Keratinocyte (primary cell): Measurements from ENCODE around the gene SARNP. TPM values are rescaled to one million over a fixed set of nuclear protein-coding genes. Genes with fewer than 3 reads are reported as not detected.
"Not testable (repeated sequence)": the region's sequence is repeated elsewhere in the genome, so short reads cannot be mapped to it uniquely, and the experiment has no call there.

ENCODE experiments used
- DNase-seq: peaks from one replicate; pipeline ENCODE4 v3.0.0-alpha.2; 2011; ENCODE audit warnings: low read depth, missing footprints, low spot score
- FAIRE-seq: peaks from 2 replicates; lab custom pipeline; 2011; peaks lifted over from hg19 to GRCh38; lab: Jason Lieb, UNC
- H2AFZ ChIP-seq: 2 replicates; pipeline ENCODE4 v1.6.0; 2012; ENCODE audit warnings: low read length, control low read depth, inconsistent platforms; ENCODE audit not compliant: control insufficient read depth
- H3K27ac ChIP-seq: 2 replicates; pipeline ENCODE4 v1.5.1; 2011; ENCODE audit warnings: low read length; ENCODE audit not compliant: control insufficient read depth, insufficient read depth
- H3K27me3 ChIP-seq: 3 replicates; pipeline ENCODE4 v1.6.0; 2011; ENCODE audit warnings: low read length; ENCODE audit not compliant: control insufficient read depth, insufficient read depth; ENCODE audit errors: extremely low read depth
- H3K36me3 ChIP-seq, 2 experiments: 2 replicates in 1 of 2; 3 replicates in 1 of 2; pipeline ENCODE4 v1.5.1; 2011; ENCODE audit warnings: low read length in 2 of 2, mild to moderate bottlenecking in 1 of 2; ENCODE audit not compliant: control insufficient read depth in 2 of 2, insufficient read depth in 2 of 2; ENCODE audit errors: extremely low read depth in 1 of 2
- H3K4me1 ChIP-seq: 3 replicates; pipeline ENCODE4 v1.5.1; 2011; ENCODE audit warnings: low read length; ENCODE audit not compliant: control insufficient read depth, insufficient read depth; ENCODE audit errors: extremely low read depth
- H3K4me2 ChIP-seq: 3 replicates; pipeline ENCODE4 v1.6.0; 2011; ENCODE audit warnings: low read depth, low read length; ENCODE audit not compliant: control insufficient read depth, insufficient read depth; ENCODE audit errors: extremely low read depth
- H3K4me3 ChIP-seq, 3 experiments: fragments of 200-600 bp in 1 of 3; sonication (generic) in 1 of 3; 2 replicates in 2 of 3; 3 replicates in 1 of 3; pipeline ENCODE4 v1.5.1; 2011 to 2016; ENCODE audit warnings: low read length in 3 of 3, mild to moderate bottlenecking in 3 of 3, control low read depth in 2 of 3, inconsistent platforms in 1 of 3, low read depth in 1 of 3, mixed read lengths in 1 of 3, mixed run types in 1 of 3, moderate library complexity in 1 of 3; ENCODE audit not compliant: control insufficient read depth in 2 of 3, insufficient read depth in 2 of 3; ENCODE audit errors: extremely low read depth in 1 of 3
- H3K79me2 ChIP-seq: 2 replicates; pipeline ENCODE4 v1.6.0; 2012; ENCODE audit warnings: low read length; ENCODE audit not compliant: control insufficient read depth, insufficient read depth
- H3K9ac ChIP-seq: 3 replicates; pipeline ENCODE4 v1.6.0; 2011; ENCODE audit warnings: low read length; ENCODE audit not compliant: control insufficient read depth, insufficient read depth; ENCODE audit errors: extremely low read depth
- H3K9me1 ChIP-seq: 3 replicates; pipeline ENCODE4 v1.6.0; 2011; ENCODE audit warnings: low read length; ENCODE audit not compliant: control insufficient read depth, insufficient read depth; ENCODE audit errors: extremely low read depth
- H3K9me3 ChIP-seq: 2 replicates; pipeline ENCODE4 v1.5.1; 2012; ENCODE audit warnings: low read depth, low read length; ENCODE audit not compliant: control insufficient read depth
- H4K20me1 ChIP-seq: 3 replicates; pipeline ENCODE4 v1.6.0; 2011; ENCODE audit warnings: low read length; ENCODE audit not compliant: control insufficient read depth, insufficient read depth; ENCODE audit errors: extremely low read depth
- EZH2 ChIP-seq: IDR thresholded peaks from one replicate; pipeline ENCODE4 v1.6.1; 2012; ENCODE audit warnings: inconsistent platforms, mild to moderate bottlenecking, low read length, moderate library complexity
- dilution Hi-C: fragments of 300-500 bp; cut with MboI; formaldehyde crosslinking; loops from one replicate; pipeline ENCODE4 v1.7.0; 2020; ENCODE audit warnings: low sequenced_read_pairs; ENCODE audit not compliant: extremely low pct_ligation_motif_present
- polyA plus RNA-seq, 5 experiments: library from polyadenylated mRNA; depleted of rRNA in 3 of 5; stranded (reverse) in 3 of 5; stranded (forward) in 1 of 5; unstranded in 1 of 5; fragments of >200 nt; gene quantifications; 1 replicate in 1 of 5; 2 replicates in 3 of 5; 3 replicates in 1 of 5; pipeline versions ENCODE4 v1.2.1 to v1.2.3, GENCODE V29; 2011 to 2012; ENCODE audit warnings: missing spikeins in 2 of 5, low read depth in 1 of 5, low replicate concordance in 1 of 5
- TF ChIP-seq, protein P1 (sequence below), 3 experiments: IDR thresholded peaks in 1 of 3; conservative IDR thresholded peaks in 1 of 3; optimal IDR thresholded peaks in 1 of 3; 2 replicates in 2 of 3; 3 replicates in 1 of 3; pipeline versions ENCODE3 to v1.5.1; 2011; ENCODE audit warnings: low read length in 3 of 3, mild to moderate bottlenecking in 3 of 3, moderate library complexity in 2 of 3, control low read depth in 1 of 3, inconsistent platforms in 1 of 3; ENCODE audit not compliant: insufficient read depth in 2 of 3; ENCODE audit errors: extremely low read depth in 1 of 3

The SARNP gene
- polyA plus RNA-seq, 1 donor (not counting 4 experiments of a cell fraction or from before 2014, with no cell fraction given) = 168 TPM

DNA sequence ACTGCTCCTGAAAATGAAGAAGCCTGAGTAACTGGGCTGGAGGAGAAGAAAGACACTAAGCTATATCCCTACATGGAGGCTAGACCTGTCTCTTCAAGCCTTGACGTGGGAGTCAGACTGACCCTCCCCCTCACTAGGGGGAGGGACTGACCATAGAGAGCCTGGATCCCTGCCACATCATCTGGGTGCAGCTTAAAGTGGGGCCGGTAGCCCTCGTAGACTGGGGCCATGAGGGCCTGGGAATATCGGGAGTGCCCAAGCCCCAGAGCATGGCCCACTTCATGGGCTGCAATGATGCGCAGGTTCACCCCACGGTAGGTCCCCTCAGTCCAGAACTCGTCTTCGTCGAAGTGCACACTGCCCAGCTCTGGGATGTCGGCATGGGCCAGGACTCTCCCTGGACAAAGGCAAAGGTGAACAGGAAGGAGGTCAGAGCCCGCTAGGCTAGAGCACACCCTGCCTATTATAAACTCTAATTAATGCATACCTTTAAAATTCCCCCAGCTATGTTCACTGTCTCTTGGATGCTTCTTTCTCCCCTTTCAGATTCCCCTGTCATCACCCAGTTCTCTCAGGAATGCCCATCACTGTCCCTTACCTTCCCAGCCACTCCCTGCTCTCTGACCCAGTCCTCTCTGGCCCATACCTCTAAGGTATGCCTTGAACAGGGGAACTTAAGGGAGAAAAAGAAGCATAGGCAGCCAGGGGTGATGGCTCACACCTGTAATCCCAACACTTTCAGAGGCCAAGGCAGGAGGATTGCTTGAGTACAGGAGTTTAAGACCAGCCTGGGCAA is 22.0 kb upstream of the SARNP start:
- no peaks in the 10 kb centered on the region for H3K9me3 ChIP-seq
- H3K36me3 ChIP-seq = peaks cover 0 to 2% of the 10 kb centered on the region in 2 experiments
- H3K9ac ChIP-seq = no peak overlapping the region
- no peak overlapping the region for H3K4me2 ChIP-seq
- no peak overlapping the region for H3K27ac ChIP-seq
- no peak overlapping the region for H2AFZ ChIP-seq
- no peaks in the 10 kb centered on the region for H4K20me1 ChIP-seq
- no peaks in the 10 kb centered on the region for H3K9me1 ChIP-seq
- H3K4me1 ChIP-seq = peaks cover 12% of the 10 kb centered on the region
- no peak overlapping the region for H3K4me3 ChIP-seq
- no peaks in the 10 kb centered on the region for H3K27me3 ChIP-seq
- no peak for FAIRE-seq
- DNase-seq = no peak
- H3K79me2 ChIP-seq = no peaks in the 10 kb centered on the region
- TF ChIP-seq EZH2 = no peak
- TF ChIP-seq, protein P1, sequence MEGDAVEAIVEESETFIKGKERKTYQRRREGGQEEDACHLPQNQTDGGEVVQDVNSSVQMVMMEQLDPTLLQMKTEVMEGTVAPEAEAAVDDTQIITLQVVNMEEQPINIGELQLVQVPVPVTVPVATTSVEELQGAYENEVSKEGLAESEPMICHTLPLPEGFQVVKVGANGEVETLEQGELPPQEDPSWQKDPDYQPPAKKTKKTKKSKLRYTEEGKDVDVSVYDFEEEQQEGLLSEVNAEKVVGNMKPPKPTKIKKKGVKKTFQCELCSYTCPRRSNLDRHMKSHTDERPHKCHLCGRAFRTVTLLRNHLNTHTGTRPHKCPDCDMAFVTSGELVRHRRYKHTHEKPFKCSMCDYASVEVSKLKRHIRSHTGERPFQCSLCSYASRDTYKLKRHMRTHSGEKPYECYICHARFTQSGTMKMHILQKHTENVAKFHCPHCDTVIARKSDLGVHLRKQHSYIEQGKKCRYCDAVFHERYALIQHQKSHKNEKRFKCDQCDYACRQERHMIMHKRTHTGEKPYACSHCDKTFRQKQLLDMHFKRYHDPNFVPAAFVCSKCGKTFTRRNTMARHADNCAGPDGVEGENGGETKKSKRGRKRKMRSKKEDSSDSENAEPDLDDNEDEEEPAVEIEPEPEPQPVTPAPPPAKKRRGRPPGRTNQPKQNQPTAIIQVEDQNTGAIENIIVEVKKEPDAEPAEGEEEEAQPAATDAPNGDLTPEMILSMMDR (optimal IDR thresholded peaks at IDR 0.05 in 1 of 3, IDR thresholded peaks at IDR 0.05 in 1 of 3, conservative IDR thresholded peaks at IDR 0.05 in 1 of 3; ENCODE audit: extremely low read depth in 1 of 3, insufficient read depth in 2 of 3, low read length in 3 of 3) = no peak
- dilution Hi-C loops = no loop called here

DNA sequence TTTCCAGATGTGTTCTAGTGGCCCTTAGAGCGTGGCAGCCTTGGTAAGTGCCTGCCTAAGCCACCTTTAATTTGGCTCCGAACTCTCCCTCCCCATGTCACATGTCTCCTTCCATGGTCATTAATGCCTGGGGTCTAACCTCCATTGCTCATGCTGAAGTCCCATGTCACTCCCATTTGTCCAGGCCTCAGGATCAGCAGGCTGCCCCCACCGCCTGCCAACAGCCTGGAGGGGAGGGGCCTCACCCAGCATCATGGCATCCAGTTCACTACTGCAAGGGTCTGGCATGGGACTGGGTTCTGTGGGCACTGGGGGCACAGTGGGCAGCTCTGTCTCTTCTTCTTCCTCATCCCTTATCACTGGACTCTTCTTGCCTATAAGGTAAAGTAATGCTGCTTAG is 20.8 kb upstream of the SARNP start:
- no peak for DNase-seq
- Histone ChIP-seq H3K36me3 (peaks cover 0 to 2% of the 10 kb centered on the region in 2 experiments), H3K27ac (no peak overlapping the region), H3K9me1 (no peaks in the 10 kb centered on the region), H3K79me2 (no peaks in the 10 kb centered on the region), H4K20me1 (no peaks in the 10 kb centered on the region), H3K27me3 (no peaks in the 10 kb centered on the region), H3K4me1 (peaks cover 11% of the 10 kb centered on the region), H3K4me3 (no peak overlapping the region), H3K9me3 (no peaks in the 10 kb centered on the region), H2AFZ (no peak overlapping the region), H3K4me2 (no peak overlapping the region), H3K9ac (no peak overlapping the region)
- TF ChIP-seq EZH2 = no peak
- TF ChIP-seq, protein P1 (optimal IDR thresholded peaks at IDR 0.05 in 1 of 3, IDR thresholded peaks at IDR 0.05 in 1 of 3, conservative IDR thresholded peaks at IDR 0.05 in 1 of 3; ENCODE audit: extremely low read depth in 1 of 3, insufficient read depth in 2 of 3, low read length in 3 of 3) = no peak
- dilution Hi-C loops = no loop called here
- no peak for FAIRE-seq

DNA sequence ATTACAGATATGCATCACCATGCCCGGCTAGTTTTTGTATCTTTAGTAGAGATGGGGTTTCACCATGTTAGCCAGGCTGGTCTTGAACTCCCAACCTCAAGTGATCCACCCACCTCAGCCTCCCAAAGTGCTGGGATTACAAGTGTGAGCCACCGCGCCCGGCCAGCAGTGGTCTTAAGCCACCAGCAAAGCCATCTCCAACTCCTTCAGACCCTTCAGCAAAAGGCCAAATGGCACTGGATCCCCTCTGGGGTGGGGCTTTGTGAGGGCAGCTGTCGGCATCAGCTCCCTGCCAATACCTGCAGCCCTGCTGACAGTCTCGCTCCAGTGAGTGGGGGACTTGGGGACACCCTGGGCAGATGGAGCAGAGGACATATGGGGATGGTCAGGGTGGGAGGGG is 16.9 kb upstream of the SARNP start:
- H3K9me3 ChIP-seq, H3K4me3 ChIP-seq, H3K27ac ChIP-seq, H3K27me3 ChIP-seq, H3K4me2 ChIP-seq, DNase-seq, H2AFZ ChIP-seq, H4K20me1 ChIP-seq, H3K36me3 ChIP-seq, FAIRE-seq, dilution Hi-C loops, H3K9ac ChIP-seq, H3K9me1 ChIP-seq, H3K79me2 ChIP-seq: not testable (repeated sequence)
- peaks cover 13% of the 10 kb centered on the region for H3K4me1 ChIP-seq
